ENCODE data around the gene DNAJC16. TPM values are rescaled to one million over a fixed set of nuclear protein-coding genes. Genes with fewer than 3 reads are reported as not detected.
A peak's percentile ranks its signal among the peaks of the same experiment; 100 is the strongest.

The DNAJC16 gene
- total RNA-seq = 10 to 100 TPM; 23.1 to 31.6 TPM
- polyA plus RNA-seq (2013, experiment 1 of 2) = 11.8 TPM
- 10.7 TPM for polyA plus RNA-seq (2013, experiment 2 of 2)
- long read RNA-seq, experiment 1, partial matches to known transcripts = 2 of 2 reads
- long read RNA-seq, experiment 1, other reads (novel, unspliced or antisense) = 0 of 2 reads
- long read RNA-seq, experiment 2, full-length matches to known transcripts = 11 of 22 reads
- long read RNA-seq, experiment 2, partial matches to known transcripts = 4 of 22 reads
- long read RNA-seq, experiment 2, other reads (novel, unspliced or antisense) = 7 of 22 reads
- long read RNA-seq, experiment 3, full-length matches to known transcripts = 22 of 26 reads
- long read RNA-seq, experiment 3, partial matches to known transcripts = 1 of 26 reads
- long read RNA-seq, experiment 3, other reads (novel, unspliced or antisense) = 3 of 26 reads
- long read RNA-seq, experiment 4 = 0 reads

- Histone ChIP-seq H3K36me3 (ENCODE audit: control insufficient read depth, insufficient read depth, low read length) (peaks cover 24% of the 10 kb centered on the region), H3K4me1 (ENCODE audit: control insufficient read depth, insufficient read depth, low read length) (no peaks in the 10 kb centered on the region), H3K27me3 (ENCODE audit: control insufficient read depth, insufficient read depth, low read length, poor library complexity, severe bottlenecking) (no peaks in the 10 kb centered on the region), H3K9me3 (ENCODE audit: control insufficient read depth, low read length) (no peaks in the 10 kb centered on the region), H3K4me3 (ENCODE audit: low read length) (peak within 1 kb of the TSS; percentile 93), H3K27ac (ENCODE audit: low read depth, low read length) (peak within 1 kb of the TSS; percentile 91), H3K9ac (ENCODE audit: extremely low read depth, low read length, poor library complexity, severe bottlenecking) (peak within 1 kb of the TSS; percentile 85)
- peak; percentile 100 for DNase-seq
- Mint-ChIP-seq H3K27me3 (ENCODE audit: insufficient read depth) (no peaks in the 10 kb centered on the region), H3K27ac (peak within 1 kb of the TSS; percentile 100), H3K36me3 (ENCODE audit: low read depth) (peaks cover 15% of the 10 kb centered on the region), H3K4me3 (peak within 1 kb of the TSS; percentile 82), H3K9me3 (no peaks in the 10 kb centered on the region), H3K4me1 (peaks cover 25% of the 10 kb centered on the region)
- TF ChIP-seq CTCF (conservative IDR thresholded peaks at IDR 0.05) = peak; percentile 33
- WGBS, 2 experiments (ENCODE audit: insufficient coverage in 1 of 2, insufficient read length in 1 of 2) = 0 to 1% methylated on average over 34 to 65 of the region's 65 CpGs
Observed at GRCh38 chr1:15526490-15527339, at the start of gene DNAJC16. TSS of gene DNAJC16 (plus strand) at chr1:15526848. CDS start at chr1:15529106, 2,258 bp downstream.

- WGBS, 2 experiments (ENCODE audit: insufficient coverage in 1 of 2, insufficient read length in 1 of 2) = 93% methylated on average over 3 of the region's 3 CpGs; no CpG with 5 or more reads in 1 of the 2 experiments
- no peaks in the 10 kb centered on the region for H3K27me3 ChIP-seq (ENCODE audit: control insufficient read depth, insufficient read depth, low read length, poor library complexity, severe bottlenecking)
- Mint-ChIP-seq H3K4me3 (no peak overlapping the region), H3K9me3 (no peaks in the 10 kb centered on the region), H3K36me3 (ENCODE audit: low read depth) (no peaks in the 10 kb centered on the region), H3K4me1 (no peaks in the 10 kb centered on the region), H3K27ac (no peak overlapping the region), H3K27me3 (ENCODE audit: insufficient read depth) (no peaks in the 10 kb centered on the region)
- no peak overlapping the region for H3K4me3 ChIP-seq (ENCODE audit: low read length)
- no peak for TF ChIP-seq CTCF (conservative IDR thresholded peaks at IDR 0.05)
- H3K9ac ChIP-seq (ENCODE audit: extremely low read depth, low read length, poor library complexity, severe bottlenecking) = no peak overlapping the region
- no peaks in the 10 kb centered on the region for H3K9me3 ChIP-seq (ENCODE audit: control insufficient read depth, low read length)
- no peaks in the 10 kb centered on the region for H3K36me3 ChIP-seq (ENCODE audit: control insufficient read depth, insufficient read depth, low read length)
- H3K4me1 ChIP-seq (ENCODE audit: control insufficient read depth, insufficient read depth, low read length) = no peaks in the 10 kb centered on the region
- H3K27ac ChIP-seq (ENCODE audit: low read depth, low read length) = no peak overlapping the region
- DNase-seq = no peak
Observed at GRCh38 chr1:15476927-15477326, 49.7 kb upstream of the DNAJC16 start.

- no peaks in the 10 kb centered on the region for H3K27me3 ChIP-seq (ENCODE audit: control insufficient read depth, insufficient read depth, low read length, poor library complexity, severe bottlenecking)
- no peak overlapping the region for H3K27ac ChIP-seq (ENCODE audit: low read depth, low read length)
- no peaks in the 10 kb centered on the region for H3K4me1 Mint-ChIP-seq
Observed at GRCh38 chr1:15477646-15478212, 48.9 kb upstream of the DNAJC16 start.

More at GRCh38 chr1:15477646-15478212, 48.9 kb upstream of the DNAJC16 start:
- H3K4me3 ChIP-seq (ENCODE audit: low read length) = no peak overlapping the region
- H3K4me1 ChIP-seq (ENCODE audit: control insufficient read depth, insufficient read depth, low read length) = no peaks in the 10 kb centered on the region
- no peak overlapping the region for H3K4me3 Mint-ChIP-seq
- no peaks in the 10 kb centered on the region for H3K36me3 Mint-ChIP-seq (ENCODE audit: low read depth)
- 93 to 95% methylated on average over 4 to 5 of the region's 5 CpGs for WGBS, 2 experiments (ENCODE audit: insufficient coverage in 1 of 2, insufficient read length in 1 of 2)
- no peak overlapping the region for H3K27ac Mint-ChIP-seq
- no peaks in the 10 kb centered on the region for H3K9me3 ChIP-seq (ENCODE audit: control insufficient read depth, low read length)
- H3K9me3 Mint-ChIP-seq = no peaks in the 10 kb centered on the region
- H3K27me3 Mint-ChIP-seq (ENCODE audit: insufficient read depth) = no peaks in the 10 kb centered on the region
- no peak overlapping the region for H3K9ac ChIP-seq (ENCODE audit: extremely low read depth, low read length, poor library complexity, severe bottlenecking)
- DNase-seq = no peak
- H3K36me3 ChIP-seq (ENCODE audit: control insufficient read depth, insufficient read depth, low read length) = no peaks in the 10 kb centered on the region
- TF ChIP-seq CTCF (conservative IDR thresholded peaks at IDR 0.05) = no peak
